Mesodermal cell (in vitro differentiated cells): ENCODE results near the gene SPCS3.
A peak's percentile ranks its signal among the peaks of the same experiment; 100 is the strongest.

Experiments
- H3K27ac ChIP-seq: 2 replicates; pipeline ENCODE4 v1.7.0; 2013; ENCODE audit warnings: mild to moderate bottlenecking, low read depth, low read length, moderate library complexity; ENCODE audit not compliant: severe bottlenecking
- H3K36me3 ChIP-seq: 2 replicates; pipeline ENCODE4 v1.7.1; 2013; ENCODE audit warnings: mild to moderate bottlenecking, low read length, moderate library complexity; ENCODE audit not compliant: control insufficient read depth, insufficient read depth
- H3K4me1 ChIP-seq: one replicate; pipeline ENCODE4 v1.7.1; 2013; ENCODE audit warnings: mild to moderate bottlenecking, low read length; ENCODE audit not compliant: insufficient read depth, control insufficient read depth, poor library complexity, severe bottlenecking
- H3K4me3 ChIP-seq: 2 replicates; pipeline ENCODE4 v1.7.0; 2013; ENCODE audit warnings: low read length, control low read depth, mild to moderate bottlenecking; ENCODE audit not compliant: insufficient read depth, poor library complexity, severe bottlenecking; ENCODE audit errors: extremely low read depth
- H3K9me3 ChIP-seq: 2 replicates; pipeline ENCODE4 v1.7.1; 2013; ENCODE audit warnings: mild to moderate bottlenecking, low read length, moderate library complexity; ENCODE audit not compliant: control insufficient read depth
- WGBS, 2 experiments: methylation state at CpG; one replicate each; pipeline ENCODE4 v1.1.5; 2013; ENCODE audit warnings: missing lambda C conversion rate in 2 of 2; ENCODE audit not compliant: insufficient coverage in 2 of 2; 5-methylcytosine and 5-hydroxymethylcytosine counted together

SPCS3 gene

GRCh38 chr4:176303938-176304337 is 15.8 kb upstream of the SPCS3 start:
- peaks cover 19% of the 10 kb centered on the region for H3K4me1 ChIP-seq
- no peaks in the 10 kb centered on the region for H3K36me3 ChIP-seq
- H3K27ac ChIP-seq: peak overlapping the region; percentile 43
- no peak overlapping the region for H3K4me3 ChIP-seq
- peaks cover 4% of the 10 kb centered on the region for H3K9me3 ChIP-seq
- WGBS, 2 experiments: 17% methylated on average over 1 of the region's 1 CpG; no CpG with 5 or more reads in 1 of the 2 experiments

- 94 to 98% methylated on average over 2 to 3 of the region's 6 CpGs for WGBS, 2 experiments
- H3K36me3 ChIP-seq: no peaks in the 10 kb centered on the region
- peaks cover 13% of the 10 kb centered on the region for H3K4me1 ChIP-seq
- H3K4me3 ChIP-seq: no peak overlapping the region
- H3K27ac ChIP-seq: no peak overlapping the region
- no peaks in the 10 kb centered on the region for H3K9me3 ChIP-seq
Measured at GRCh38 chr4:176306837-176307665, 12.7 kb upstream of the SPCS3 start.

- Histone ChIP-seq H3K4me1 (peaks cover 10% of the 10 kb centered on the region), H3K4me3 (no peak overlapping the region), H3K36me3 (no peaks in the 10 kb centered on the region), H3K9me3 (no peaks in the 10 kb centered on the region), H3K27ac (no peak overlapping the region)
- WGBS, 2 experiments: 94 to 97% methylated on average over 6 of the region's 6 CpGs
Measured at GRCh38 chr4:176307666-176307930, 12.2 kb upstream of the SPCS3 start.

GRCh38 chr4:176308441-176308840 is 11.3 kb upstream of the SPCS3 start:
- Histone ChIP-seq H3K4me1 (peaks cover 10% of the 10 kb centered on the region), H3K27ac (no peak overlapping the region), H3K36me3 (no peaks in the 10 kb centered on the region), H3K4me3 (no peak overlapping the region), H3K9me3 (no peaks in the 10 kb centered on the region)
- 93 to 100% methylated on average over 2 to 3 of the region's 3 CpGs for WGBS, 2 experiments

- Histone ChIP-seq H3K36me3 (no peaks in the 10 kb centered on the region), H3K4me3 (no peak overlapping the region), H3K9me3 (no peaks in the 10 kb centered on the region), H3K27ac (no peak overlapping the region), H3K4me1 (peaks cover 9% of the 10 kb centered on the region)
- WGBS, 2 experiments: 93 to 100% methylated on average over 1 to 2 of the region's 2 CpGs
Measured at GRCh38 chr4:176309046-176309445, 10.7 kb upstream of the SPCS3 start.

- Histone ChIP-seq H3K9me3 (no peaks in the 10 kb centered on the region), H3K27ac (no peak overlapping the region), H3K4me3 (no peak overlapping the region), H3K36me3 (no peaks in the 10 kb centered on the region), H3K4me1 (peaks cover 5% of the 10 kb centered on the region)
Measured at GRCh38 chr4:176309772-176310171, 10.0 kb upstream of the SPCS3 start.

GRCh38 chr4:176313596-176314336 is 6.0 kb upstream of the SPCS3 start:
- Histone ChIP-seq H3K4me1 (peaks cover 5% of the 10 kb centered on the region), H3K36me3 (no peaks in the 10 kb centered on the region), H3K4me3 (no peak overlapping the region), H3K9me3 (no peaks in the 10 kb centered on the region), H3K27ac (no peak overlapping the region)
- 94 to 95% methylated on average over 5 of the region's 7 CpGs for WGBS, 2 experiments

- no peaks in the 10 kb centered on the region for H3K4me1 ChIP-seq
- H3K36me3 ChIP-seq: peaks cover under 1% of the 10 kb centered on the region
- WGBS, 2 experiments: 0% methylated on average over 2 of the region's 13 CpGs; no CpG with 5 or more reads in 1 of the 2 experiments
- peak overlapping the region; percentile 89 for H3K27ac ChIP-seq
- peak overlapping the region; percentile 74 for H3K4me3 ChIP-seq
- H3K9me3 ChIP-seq: no peaks in the 10 kb centered on the region
Measured at GRCh38 chr4:176319151-176319703, 539 bp upstream of the SPCS3 start.

- 0 to 2% methylated on average over 43 to 44 of the region's 44 CpGs for WGBS, 2 experiments
- Histone ChIP-seq H3K27ac (peak overlapping the region; percentile 89), H3K4me1 (no peaks in the 10 kb centered on the region), H3K9me3 (no peaks in the 10 kb centered on the region), H3K36me3 (peaks cover 13% of the 10 kb centered on the region), H3K4me3 (peak overlapping the region; percentile 74)
Measured at GRCh38 chr4:176320340-176320975, 692 bp downstream of the SPCS3 start.

GRCh38 chr4:176320976-176321361 is 1.2 kb downstream of the SPCS3 start:
- Histone ChIP-seq H3K27ac (peak overlapping the region; percentile 89), H3K4me1 (no peaks in the 10 kb centered on the region), H3K4me3 (peak overlapping the region; percentile 74), H3K36me3 (peaks cover 15% of the 10 kb centered on the region), H3K9me3 (no peaks in the 10 kb centered on the region)
- 0 to 3% methylated on average over 2 to 4 of the region's 6 CpGs for WGBS, 2 experiments
